ENCODE results near the gene C1RL.
A peak's percentile ranks its signal among the peaks of the same experiment; 100 is the strongest.

The C1RL gene

DNA sequence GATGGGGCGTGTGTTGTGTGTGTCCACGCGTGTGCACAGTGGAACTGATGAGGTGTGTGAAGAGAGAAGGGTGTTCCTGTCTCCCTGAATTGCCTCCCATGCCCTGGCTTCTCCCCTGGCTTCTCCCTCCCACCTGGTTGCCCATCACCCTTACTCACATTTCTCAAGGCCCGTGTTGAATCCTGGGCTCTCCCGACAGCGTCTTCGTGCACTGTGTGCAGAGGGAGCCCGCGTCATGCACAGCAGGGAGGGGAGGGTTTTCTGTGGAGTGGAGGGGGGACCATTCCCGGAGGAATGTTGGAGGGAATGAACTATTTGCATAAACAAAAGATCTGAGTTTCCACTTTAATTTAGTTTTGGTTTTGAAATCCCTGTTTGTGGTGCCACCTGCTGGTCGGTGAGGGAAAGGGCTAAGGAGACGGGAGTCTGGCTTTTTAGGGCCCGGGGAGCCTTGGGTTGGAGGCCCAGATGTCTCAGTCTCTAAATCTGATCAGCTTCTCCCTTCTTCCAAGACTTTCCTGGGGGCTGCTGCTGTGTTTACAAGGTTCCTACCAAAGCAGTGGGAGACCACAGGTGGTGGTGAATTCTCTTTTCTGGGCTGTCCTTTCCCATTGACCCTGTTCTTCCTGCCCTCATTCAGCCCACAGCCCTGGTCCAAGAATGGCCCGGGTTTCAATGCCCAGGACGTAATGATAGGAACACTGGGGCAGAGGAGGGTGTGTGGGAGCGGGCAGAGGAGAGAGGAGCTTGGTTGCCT is 16.6 kb downstream of the C1RL start, which contains the start of gene C1R:
Gene C1R (minus strand): TSS at position 217 of the 757 bp plus-strand sequence. CDS start 57 bp downstream, at position 160.
- Histone ChIP-seq H3K79me2 (ENCODE audit: insufficient read depth, low read length) (no peaks in the 10 kb centered on the region), H3K4me2 (ENCODE audit: insufficient read depth, low read length) (peak within 1 kb of the TSS; percentile 62), H3K4me3 (ENCODE audit: low read depth in 1 of 2, low read length in 2 of 2) (peak within 1 kb of the TSS in 1 of 2 experiments; percentile 39; a peak in 2 of 4 replicates), H3K9ac (ENCODE audit: low read depth, low read length) (peak within 1 kb of the TSS; percentile 45), H3K9me3 (ENCODE audit: insufficient read depth, low read length, severe bottlenecking) (no peaks in the 10 kb centered on the region), H3K36me3 (ENCODE audit: insufficient read depth, low read length) (no peaks in the 10 kb centered on the region), H2AFZ (ENCODE audit: low read depth, low read length) (peak within 1 kb of the TSS; percentile 93), H4K20me1 (ENCODE audit: insufficient read depth, low read length) (no peaks in the 10 kb centered on the region), H3K4me1 (ENCODE audit: insufficient read depth, low read length) (peaks cover 14% of the 10 kb centered on the region), H3K27me3 (ENCODE audit: insufficient read depth, low read length, poor library complexity) (no peaks in the 10 kb centered on the region), H3K27ac (ENCODE audit: low read length) (peak within 1 kb of the TSS; percentile 66)
- DNase-seq: peak; percentile 77
- TF ChIP-seq EZH2 (IDR thresholded peaks at IDR 0.05; ENCODE audit: borderline replicate concordance, low read depth, low read length, severe bottlenecking): no peak
- TF ChIP-seq, protein P1, sequence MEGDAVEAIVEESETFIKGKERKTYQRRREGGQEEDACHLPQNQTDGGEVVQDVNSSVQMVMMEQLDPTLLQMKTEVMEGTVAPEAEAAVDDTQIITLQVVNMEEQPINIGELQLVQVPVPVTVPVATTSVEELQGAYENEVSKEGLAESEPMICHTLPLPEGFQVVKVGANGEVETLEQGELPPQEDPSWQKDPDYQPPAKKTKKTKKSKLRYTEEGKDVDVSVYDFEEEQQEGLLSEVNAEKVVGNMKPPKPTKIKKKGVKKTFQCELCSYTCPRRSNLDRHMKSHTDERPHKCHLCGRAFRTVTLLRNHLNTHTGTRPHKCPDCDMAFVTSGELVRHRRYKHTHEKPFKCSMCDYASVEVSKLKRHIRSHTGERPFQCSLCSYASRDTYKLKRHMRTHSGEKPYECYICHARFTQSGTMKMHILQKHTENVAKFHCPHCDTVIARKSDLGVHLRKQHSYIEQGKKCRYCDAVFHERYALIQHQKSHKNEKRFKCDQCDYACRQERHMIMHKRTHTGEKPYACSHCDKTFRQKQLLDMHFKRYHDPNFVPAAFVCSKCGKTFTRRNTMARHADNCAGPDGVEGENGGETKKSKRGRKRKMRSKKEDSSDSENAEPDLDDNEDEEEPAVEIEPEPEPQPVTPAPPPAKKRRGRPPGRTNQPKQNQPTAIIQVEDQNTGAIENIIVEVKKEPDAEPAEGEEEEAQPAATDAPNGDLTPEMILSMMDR (IDR thresholded peaks at IDR 0.05; ENCODE audit: borderline replicate concordance, extremely low read depth, low read length, poor library complexity, severe bottlenecking): peak; percentile 93
- peak; percentile 80 for ATAC-seq (ENCODE audit: insufficient read depth, low read depth)

DNA sequence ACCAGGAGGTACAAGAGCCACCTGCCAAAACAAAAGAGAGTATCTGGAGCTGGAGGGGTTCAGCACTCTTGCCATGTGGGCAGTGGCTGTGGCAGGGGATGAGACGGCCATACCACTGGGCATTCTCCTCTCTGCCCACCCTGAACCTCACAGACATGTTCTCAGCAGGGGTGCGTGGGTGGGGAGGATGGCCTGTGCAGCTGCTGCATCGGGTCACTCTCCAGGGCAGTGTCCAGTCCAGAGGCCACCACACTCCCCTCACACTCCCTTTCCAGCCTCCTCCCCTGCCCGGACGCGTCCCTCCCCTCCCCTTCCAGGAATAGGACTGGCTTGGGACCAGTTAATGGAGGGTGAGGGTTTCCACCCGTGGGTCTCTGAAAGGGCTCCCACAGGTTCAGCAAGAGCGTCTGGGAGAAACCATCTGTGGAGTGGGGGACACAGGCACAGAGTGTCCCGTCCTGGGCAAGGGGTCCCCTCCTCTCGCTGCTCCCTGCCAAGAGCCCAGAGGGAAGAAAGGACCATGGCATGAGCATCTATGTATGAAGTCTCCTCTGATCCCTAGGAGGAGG is 17.3 kb downstream of the C1RL start:
- peaks cover 14% of the 10 kb centered on the region for H3K4me1 ChIP-seq (ENCODE audit: insufficient read depth, low read length)
- H3K27ac ChIP-seq (ENCODE audit: low read length): peak overlapping the region; percentile 66
- no peaks in the 10 kb centered on the region for H3K27me3 ChIP-seq (ENCODE audit: insufficient read depth, low read length, poor library complexity)
- no peaks in the 10 kb centered on the region for H4K20me1 ChIP-seq (ENCODE audit: insufficient read depth, low read length)
- DNase-seq (no peak), ATAC-seq (ENCODE audit: insufficient read depth, low read depth) (peak; percentile 5; the same call in 1 of the 3 replicates)
- no peaks in the 10 kb centered on the region for H3K9me3 ChIP-seq (ENCODE audit: insufficient read depth, low read length, severe bottlenecking)
- no peak for TF ChIP-seq EZH2 (IDR thresholded peaks at IDR 0.05; ENCODE audit: borderline replicate concordance, low read depth, low read length, severe bottlenecking)
- TF ChIP-seq, protein P1 (IDR thresholded peaks at IDR 0.05; ENCODE audit: borderline replicate concordance, extremely low read depth, low read length, poor library complexity, severe bottlenecking): no peak
- H3K36me3 ChIP-seq (ENCODE audit: insufficient read depth, low read length): no peaks in the 10 kb centered on the region
- H3K9ac ChIP-seq (ENCODE audit: low read depth, low read length): peak overlapping the region; percentile 45
- H3K79me2 ChIP-seq (ENCODE audit: insufficient read depth, low read length): no peaks in the 10 kb centered on the region
- H2AFZ ChIP-seq (ENCODE audit: low read depth, low read length): peak overlapping the region; percentile 93
- peak overlapping the region; percentile 62 for H3K4me2 ChIP-seq (ENCODE audit: insufficient read depth, low read length)
- peak overlapping the region in 1 of 2 experiments; percentile 39; a peak in 2 of 4 replicates for H3K4me3 ChIP-seq (ENCODE audit: low read depth in 1 of 2, low read length in 2 of 2)

DNA sequence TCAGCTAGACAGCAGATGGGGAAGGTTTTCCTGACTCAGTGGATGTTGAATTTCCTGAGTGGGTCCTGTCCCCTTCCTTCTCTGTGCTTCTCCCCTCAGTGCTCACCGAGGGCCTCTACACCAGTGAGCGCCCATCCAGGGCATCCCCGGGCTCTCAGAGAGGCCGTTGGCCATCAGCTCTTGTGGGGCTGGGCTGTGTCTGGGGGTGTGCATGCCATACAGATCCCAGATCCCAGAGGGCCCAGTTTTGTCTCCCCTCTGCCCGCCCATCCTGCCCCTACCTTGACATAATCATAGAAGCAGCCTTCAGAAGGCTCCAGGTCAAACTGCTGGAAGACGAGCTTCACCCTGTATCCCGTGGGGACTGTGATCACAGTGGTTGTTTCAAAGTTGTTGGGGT is 17.8 kb downstream of the C1RL start:
- H3K9ac ChIP-seq (ENCODE audit: low read depth, low read length): peak overlapping the region; percentile 45; the same call in 1 of the 2 replicates
- H3K4me1 ChIP-seq (ENCODE audit: insufficient read depth, low read length): peaks cover 14% of the 10 kb centered on the region
- no peak overlapping the region for H3K4me2 ChIP-seq (ENCODE audit: insufficient read depth, low read length)
- H2AFZ ChIP-seq (ENCODE audit: low read depth, low read length): no peak overlapping the region
- H3K36me3 ChIP-seq (ENCODE audit: insufficient read depth, low read length): no peaks in the 10 kb centered on the region
- no peak for TF ChIP-seq EZH2 (IDR thresholded peaks at IDR 0.05; ENCODE audit: borderline replicate concordance, low read depth, low read length, severe bottlenecking)
- TF ChIP-seq, protein P1 (IDR thresholded peaks at IDR 0.05; ENCODE audit: borderline replicate concordance, extremely low read depth, low read length, poor library complexity, severe bottlenecking): no peak
- no peaks in the 10 kb centered on the region for H3K27me3 ChIP-seq (ENCODE audit: insufficient read depth, low read length, poor library complexity)
- no peak for ATAC-seq (ENCODE audit: insufficient read depth, low read depth)
- no peaks in the 10 kb centered on the region for H3K9me3 ChIP-seq (ENCODE audit: insufficient read depth, low read length, severe bottlenecking)
- H4K20me1 ChIP-seq (ENCODE audit: insufficient read depth, low read length): no peaks in the 10 kb centered on the region
- no peaks in the 10 kb centered on the region for H3K79me2 ChIP-seq (ENCODE audit: insufficient read depth, low read length)
- H3K27ac ChIP-seq (ENCODE audit: low read length): no peak overlapping the region
- no peak overlapping the region for H3K4me3 ChIP-seq (ENCODE audit: low read depth in 1 of 2, low read length in 2 of 2)
- DNase-seq: no peak

Measured in DND-41 (cell line).